ENCODE data around the gene SPRYD3. TPM values are rescaled to one million over a fixed set of nuclear protein-coding genes. Genes with fewer than 3 reads are reported as not detected.

SPRYD3 gene
- total RNA-seq, 4 donors from 2014 or later = 37.8 to 82.7 (median 58.9) TPM

GRCh38 chr12:53060721-53061276, 18.4 kb downstream of the SPRYD3 start:
- intact Hi-C loops (cut with DNase I) = loop anchor here (10.0 kb wide), 1 partner anchor 134 kb away; no protein-coding TSS in a partner anchor
- Histone ChIP-seq H3K36me3 (peaks cover 29 to 44% of the 10 kb centered on the region in 2 donors), H3K27me3 (no peaks in the 10 kb centered on the region), H3K4me3 (replicated peaks in 1 of 3) (no peak overlapping the region), H3K4me1 (peaks cover 21 to 63% of the 10 kb centered on the region in 2 donors), H3K27ac (peak overlapping the region; percentile 56 to 75 (median 71)), H3K9me3 (no peaks in the 10 kb centered on the region)
- TF ChIP-seq POLR2A (IDR thresholded peaks at IDR 0.05) = no peak
- TF ChIP-seq, protein P1, sequence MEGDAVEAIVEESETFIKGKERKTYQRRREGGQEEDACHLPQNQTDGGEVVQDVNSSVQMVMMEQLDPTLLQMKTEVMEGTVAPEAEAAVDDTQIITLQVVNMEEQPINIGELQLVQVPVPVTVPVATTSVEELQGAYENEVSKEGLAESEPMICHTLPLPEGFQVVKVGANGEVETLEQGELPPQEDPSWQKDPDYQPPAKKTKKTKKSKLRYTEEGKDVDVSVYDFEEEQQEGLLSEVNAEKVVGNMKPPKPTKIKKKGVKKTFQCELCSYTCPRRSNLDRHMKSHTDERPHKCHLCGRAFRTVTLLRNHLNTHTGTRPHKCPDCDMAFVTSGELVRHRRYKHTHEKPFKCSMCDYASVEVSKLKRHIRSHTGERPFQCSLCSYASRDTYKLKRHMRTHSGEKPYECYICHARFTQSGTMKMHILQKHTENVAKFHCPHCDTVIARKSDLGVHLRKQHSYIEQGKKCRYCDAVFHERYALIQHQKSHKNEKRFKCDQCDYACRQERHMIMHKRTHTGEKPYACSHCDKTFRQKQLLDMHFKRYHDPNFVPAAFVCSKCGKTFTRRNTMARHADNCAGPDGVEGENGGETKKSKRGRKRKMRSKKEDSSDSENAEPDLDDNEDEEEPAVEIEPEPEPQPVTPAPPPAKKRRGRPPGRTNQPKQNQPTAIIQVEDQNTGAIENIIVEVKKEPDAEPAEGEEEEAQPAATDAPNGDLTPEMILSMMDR (IDR thresholded peaks at IDR 0.05) = no peak
- DNase-seq = peak; percentile 64 to 65
- WGBS, 2 donors = 46 to 60% methylated on average over 5 to 7 of the region's 18 CpGs

DNA sequence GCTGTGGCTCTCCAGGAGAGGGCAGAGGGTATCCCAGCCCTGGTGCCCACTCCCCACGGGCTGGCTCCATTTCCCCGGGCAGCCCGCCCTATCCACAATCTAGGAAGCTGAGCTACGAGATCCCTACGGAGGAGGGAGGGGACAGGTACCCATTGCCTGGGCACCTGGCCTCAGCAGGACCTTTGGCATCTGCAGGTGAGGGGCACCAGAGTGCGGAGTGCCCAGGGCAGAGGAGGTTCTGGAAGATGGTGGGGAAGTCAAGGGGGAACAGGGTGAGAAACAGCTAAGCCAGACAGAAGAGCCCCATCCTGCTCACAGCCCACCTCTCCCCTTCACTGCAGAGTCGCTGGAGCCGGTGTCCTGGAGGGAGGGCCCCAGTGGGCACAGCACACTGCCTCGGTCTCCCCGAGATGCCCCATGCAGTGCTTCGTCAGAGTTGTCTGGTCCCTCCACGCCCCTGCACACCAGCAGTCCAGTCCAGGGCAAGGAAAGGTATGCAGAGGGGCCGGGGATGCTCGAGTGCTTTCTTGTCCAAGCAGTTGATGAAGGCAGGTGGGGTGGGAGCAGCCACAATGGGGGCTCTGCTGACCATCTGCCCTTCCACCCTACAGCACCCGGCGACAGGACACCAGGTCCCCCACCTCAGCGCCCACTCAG, 19.0 kb downstream of the SPRYD3 start:
- intact Hi-C loops (cut with DNase I) = loop anchor here (10.0 kb wide), 1 partner anchor 135 kb away; no protein-coding TSS in a partner anchor
- Histone ChIP-seq H3K4me1 (peaks cover 21 to 59% of the 10 kb centered on the region in 2 donors), H3K27ac (peak overlapping the region in 2 of 3 donors; percentile 71 to 75), H3K9me3 (no peaks in the 10 kb centered on the region), H3K27me3 (no peaks in the 10 kb centered on the region), H3K4me3 (replicated peaks in 1 of 3) (no peak overlapping the region), H3K36me3 (peaks cover 29 to 44% of the 10 kb centered on the region in 2 donors)
- 84 to 86% methylated on average over 7 to 12 of the region's 17 CpGs for WGBS, 2 donors
- no peak for DNase-seq
- TF ChIP-seq POLR2A (IDR thresholded peaks at IDR 0.05) = no peak
- TF ChIP-seq, protein P1 (IDR thresholded peaks at IDR 0.05) = no peak

- Histone ChIP-seq H3K9me3 (no peaks in the 10 kb centered on the region), H3K36me3 (peaks cover 29 to 44% of the 10 kb centered on the region in 2 donors), H3K27ac (peak overlapping the region in 1 of 3 donors; percentile 6), H3K4me3 (replicated peaks in 1 of 3) (no peak overlapping the region), H3K4me1 (peaks cover 28 to 57% of the 10 kb centered on the region in 2 donors), H3K27me3 (no peaks in the 10 kb centered on the region)
- WGBS, 2 donors = 88 to 92% methylated on average over 10 to 18 of the region's 24 CpGs
- intact Hi-C loops (cut with DNase I) = loop anchor here (10.0 kb wide), 1 partner anchor 135 kb away; no protein-coding TSS in a partner anchor
- DNase-seq = no peak
- TF ChIP-seq, protein P1 (IDR thresholded peaks at IDR 0.05) = no peak
- TF ChIP-seq POLR2A (IDR thresholded peaks at IDR 0.05) = no peak
Measured at GRCh38 chr12:53059434-53060063, 19.6 kb downstream of the SPRYD3 start.

- peaks cover 29 to 57% of the 10 kb centered on the region in 2 donors for H3K4me1 ChIP-seq
- H3K27ac ChIP-seq = peak overlapping the region in 1 of 3 donors; percentile 6
- TF ChIP-seq, protein P1 (IDR thresholded peaks at IDR 0.05) = no peak
- TF ChIP-seq POLR2A (IDR thresholded peaks at IDR 0.05) = no peak
- 81 to 91% methylated on average over 18 to 30 of the region's 35 CpGs for WGBS, 2 donors
- H3K4me3 ChIP-seq (replicated peaks in 1 of 3) = no peak overlapping the region
- no peak for DNase-seq
- no peaks in the 10 kb centered on the region for H3K9me3 ChIP-seq
- no peaks in the 10 kb centered on the region for H3K27me3 ChIP-seq
- H3K36me3 ChIP-seq = peaks cover 29 to 43% of the 10 kb centered on the region in 2 donors
- intact Hi-C loops (cut with DNase I) = no loop called here
Measured at GRCh38 chr12:53058674-53059433, 20.3 kb downstream of the SPRYD3 start.
